ENCODE measurements around the gene NDUFV2.
"Not testable (repeated sequence)": the region's sequence is repeated elsewhere in the genome, so short reads cannot be mapped to it uniquely, and the experiment has no call there.

Gene NDUFV2

DNA sequence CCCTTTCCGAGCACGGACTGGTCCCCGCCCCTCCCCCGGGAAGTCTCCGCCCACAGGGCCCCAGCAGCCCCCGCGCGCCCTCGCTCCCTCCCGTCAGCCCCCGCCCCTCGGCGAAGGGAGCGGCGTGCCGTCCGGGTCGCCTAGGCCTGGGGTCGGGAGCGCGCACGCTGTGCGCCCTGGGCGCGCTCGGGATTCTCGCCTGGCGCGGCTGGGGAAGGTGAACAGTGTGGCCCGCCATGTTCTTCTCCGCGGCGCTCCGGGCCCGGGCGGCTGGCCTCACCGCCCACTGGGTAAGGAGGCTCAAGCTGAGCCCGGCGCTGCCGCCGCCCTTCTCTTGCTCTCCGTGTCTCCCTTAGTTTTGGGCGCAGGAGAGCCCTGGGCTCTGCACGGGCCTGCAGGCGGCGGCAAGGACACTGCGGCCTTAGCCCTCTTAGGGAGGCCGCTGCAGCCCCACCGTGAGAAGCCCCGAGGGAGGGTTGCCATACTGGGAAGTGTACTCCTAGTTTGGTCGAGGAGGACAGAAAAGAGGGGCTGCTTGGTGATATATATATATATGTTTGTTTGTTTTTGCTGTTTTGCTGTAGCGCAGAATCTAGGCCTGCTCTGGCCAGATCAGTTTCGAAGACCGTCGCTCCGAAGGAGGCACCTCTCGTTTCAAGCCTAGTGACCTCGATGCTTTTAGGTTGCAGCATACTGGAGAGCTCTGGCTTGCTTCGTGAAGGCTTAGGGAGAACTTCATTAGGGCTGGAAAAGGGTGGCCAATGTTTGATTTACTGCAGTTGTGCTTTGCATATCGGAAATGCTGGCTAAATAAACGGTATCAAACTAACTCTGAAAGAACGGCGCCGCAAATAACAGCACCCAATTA lies at the start of gene NDUFV2:
NDUFV2 (plus strand) TSS at position 192 of the 868 bp plus-strand sequence; CDS start at position 237, 45 bp downstream.
- DNase-seq (ENCODE audit: low spot score): peak; percentile 95

GRCh38 chr18:9053814-9054213 lies 48.7 kb upstream of the NDUFV2 start:
- DNase-seq (ENCODE audit: low spot score): no peak

GRCh38 chr18:9055185-9055584 lies 47.3 kb upstream of the NDUFV2 start:
- peak; percentile 49 for DNase-seq (ENCODE audit: low spot score)

- DNase-seq (ENCODE audit: low spot score): no peak
Observed at GRCh38 chr18:9055626-9056025, 46.9 kb upstream of the NDUFV2 start.

GRCh38 chr18:9057646-9058045 lies 44.9 kb upstream of the NDUFV2 start:
- no peak for DNase-seq (ENCODE audit: low spot score)

DNA sequence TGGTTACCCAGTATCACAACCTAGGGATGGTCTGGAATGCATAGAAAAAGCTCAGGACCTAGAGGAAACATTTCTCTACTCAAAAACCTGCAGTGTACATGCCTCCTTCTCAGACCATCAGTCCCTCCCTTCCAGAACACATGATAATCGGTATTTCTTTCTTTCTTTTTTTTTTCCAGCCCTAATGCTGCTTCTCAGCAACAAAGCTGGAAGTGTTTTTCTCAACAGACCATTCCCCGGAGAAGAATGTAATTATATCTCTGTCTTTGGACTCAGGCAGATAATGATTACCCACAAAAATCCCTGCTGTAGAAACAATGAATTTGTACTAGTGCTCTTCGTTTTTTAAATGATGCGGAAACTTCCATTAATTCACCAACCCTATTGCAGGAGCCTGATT lies 44.1 kb upstream of the NDUFV2 start:
- DNase-seq (ENCODE audit: low spot score): no peak

GRCh38 chr18:9062418-9062751 lies 40.1 kb upstream of the NDUFV2 start:
- no peak for DNase-seq (ENCODE audit: low spot score)

DNA sequence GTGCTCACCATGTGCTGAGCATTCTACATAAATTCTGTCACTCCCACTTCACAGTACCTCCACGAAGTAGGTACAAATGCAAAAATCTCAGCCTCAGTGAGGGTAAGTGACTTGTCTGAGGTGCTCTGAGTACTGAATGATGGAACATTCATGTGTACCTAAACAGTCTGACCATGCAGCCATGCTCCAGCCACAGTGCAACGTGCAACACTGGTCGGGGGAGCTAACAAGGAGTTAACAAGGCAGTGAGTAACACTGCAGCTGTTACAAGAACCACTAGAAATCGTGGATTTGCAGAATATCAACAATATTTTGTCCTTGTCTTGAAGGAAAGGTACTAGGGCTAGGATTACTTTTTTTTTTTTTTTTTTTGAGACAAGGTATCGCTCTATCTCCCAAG lies 36.6 kb upstream of the NDUFV2 start:
- no peak for DNase-seq (ENCODE audit: low spot score)

GRCh38 chr18:9066358-9066757 lies 36.1 kb upstream of the NDUFV2 start:
- no peak for DNase-seq (ENCODE audit: low spot score)

DNA sequence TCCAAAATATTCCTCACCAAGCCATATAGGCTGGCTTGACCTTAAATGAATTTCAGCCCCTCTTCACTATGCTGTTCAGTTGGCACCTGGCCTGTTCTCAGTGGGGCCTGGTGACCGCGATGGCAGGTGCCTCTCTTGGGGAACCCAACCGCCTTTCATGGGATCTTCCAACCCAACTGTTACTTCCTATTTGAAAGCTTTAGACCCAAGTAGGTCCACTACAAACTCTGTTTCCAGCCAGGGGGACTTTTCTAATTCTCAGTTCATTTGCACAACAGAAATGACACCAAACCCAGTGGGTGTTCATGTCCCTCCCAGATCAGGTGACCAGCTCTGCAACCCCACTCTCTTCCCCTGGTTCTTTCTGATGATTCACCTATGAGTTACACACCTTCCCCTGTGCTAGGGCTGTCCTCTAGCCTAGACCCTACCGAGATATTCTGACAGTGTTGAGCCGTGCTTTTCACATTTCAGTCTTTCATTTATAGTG lies 35.6 kb upstream of the NDUFV2 start:
- DNase-seq (ENCODE audit: low spot score): no peak

DNA sequence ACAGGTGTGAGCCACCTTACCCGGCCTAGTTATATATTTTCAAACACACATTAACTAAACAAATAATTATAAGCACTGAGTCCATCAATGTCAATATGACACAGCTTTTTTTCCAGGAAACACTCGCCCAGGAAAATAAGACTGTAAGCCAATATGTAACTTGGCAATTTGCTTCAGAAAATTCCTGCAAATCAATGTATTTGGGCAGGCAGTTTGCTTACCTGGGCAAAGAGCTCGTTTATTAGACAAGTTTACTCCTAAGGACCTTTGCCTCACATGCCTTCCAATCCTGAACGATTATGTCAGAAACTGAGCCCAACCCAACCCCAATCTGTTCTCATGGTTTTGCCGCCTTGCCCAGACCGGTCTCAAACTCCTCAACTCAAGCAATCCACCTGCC lies 34.7 kb upstream of the NDUFV2 start:
- no peak for DNase-seq (ENCODE audit: low spot score)

GRCh38 chr18:9068346-9068745 lies 34.2 kb upstream of the NDUFV2 start:
- no peak for DNase-seq (ENCODE audit: low spot score)

- no peak for DNase-seq (ENCODE audit: low spot score)
Observed at GRCh38 chr18:9069601-9070000, 32.9 kb upstream of the NDUFV2 start.

DNA sequence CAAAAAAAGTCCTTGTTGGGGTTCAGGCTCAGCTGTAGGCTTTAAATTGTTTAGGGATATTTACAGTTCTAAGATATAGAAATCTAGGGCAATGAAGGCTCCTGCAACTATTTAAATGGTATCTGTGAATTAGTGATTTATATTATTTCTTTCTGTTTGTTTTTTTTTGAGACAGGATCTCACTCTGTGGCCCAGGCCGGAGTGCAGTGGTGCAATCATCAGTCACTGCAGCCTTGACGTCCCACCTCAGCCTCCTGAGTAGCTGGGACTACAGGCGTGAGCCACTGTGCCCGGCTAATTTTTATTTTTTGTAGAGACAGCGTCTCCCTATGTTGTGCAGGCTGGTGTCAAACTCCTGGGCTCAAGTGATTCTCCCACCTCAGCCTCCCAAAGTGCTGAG lies 32.3 kb upstream of the NDUFV2 start:
- DNase-seq (ENCODE audit: low spot score): no peak

GRCh38 chr18:9079818-9080528 lies 22.5 kb upstream of the NDUFV2 start:
- DNase-seq (ENCODE audit: low spot score): no peak

DNA sequence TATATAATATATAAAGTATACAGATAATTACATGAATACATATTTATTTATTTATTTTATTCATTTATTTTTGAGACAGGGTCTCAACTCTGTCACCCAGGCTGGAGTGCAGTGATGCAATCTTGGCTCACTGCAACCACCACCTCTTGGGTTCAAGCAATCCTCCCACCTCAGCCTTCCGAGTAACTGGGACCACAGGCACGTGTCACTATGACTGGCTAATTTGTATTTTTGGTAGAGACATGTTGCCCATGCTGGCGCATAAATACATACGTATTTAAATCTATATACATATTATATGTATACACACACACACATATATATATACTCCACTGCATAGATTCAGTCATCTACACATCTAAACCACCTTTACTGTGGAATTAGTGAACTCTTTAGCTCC lies 20.6 kb upstream of the NDUFV2 start:
- no peak for DNase-seq (ENCODE audit: low spot score)

DNA sequence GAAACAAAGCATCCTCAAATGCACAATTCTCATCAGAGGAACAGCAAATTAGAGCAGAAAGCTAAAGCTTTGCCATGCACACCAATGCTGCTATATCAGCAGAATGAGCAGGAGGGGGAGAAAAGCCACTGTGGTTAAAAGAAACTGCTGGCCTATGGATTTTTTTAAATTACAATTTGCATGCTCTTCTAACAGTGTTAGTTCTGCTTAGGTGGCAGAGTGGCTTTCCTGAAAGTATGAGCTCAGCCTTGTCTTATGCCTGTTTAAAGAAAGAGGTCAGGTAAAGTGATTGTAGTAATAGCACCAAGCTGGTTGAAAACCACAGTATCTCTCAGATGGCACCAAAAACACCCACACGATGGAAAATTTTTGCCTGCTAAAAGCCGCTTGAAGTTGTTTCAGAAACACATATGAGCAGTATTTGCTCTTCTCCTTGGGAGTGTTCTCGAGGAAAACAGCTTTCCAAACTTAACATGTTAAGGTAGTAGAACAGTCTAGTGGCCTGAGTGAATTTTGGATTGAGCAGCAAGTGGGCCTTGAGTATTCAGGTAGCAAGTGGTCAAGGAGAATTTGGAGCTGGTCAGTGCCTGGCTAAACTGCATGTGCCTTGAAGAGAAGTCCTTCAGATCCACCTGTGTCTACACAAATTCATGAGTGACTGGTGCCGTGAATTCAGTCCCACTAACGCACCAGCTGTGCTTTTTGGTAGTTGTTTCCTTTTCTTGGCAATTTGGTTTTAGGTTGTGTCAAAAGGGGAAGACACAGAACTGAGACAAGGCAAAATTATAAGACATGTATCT lies 19.6 kb upstream of the NDUFV2 start:
- DNase-seq (ENCODE audit: low spot score): no peak

DNA sequence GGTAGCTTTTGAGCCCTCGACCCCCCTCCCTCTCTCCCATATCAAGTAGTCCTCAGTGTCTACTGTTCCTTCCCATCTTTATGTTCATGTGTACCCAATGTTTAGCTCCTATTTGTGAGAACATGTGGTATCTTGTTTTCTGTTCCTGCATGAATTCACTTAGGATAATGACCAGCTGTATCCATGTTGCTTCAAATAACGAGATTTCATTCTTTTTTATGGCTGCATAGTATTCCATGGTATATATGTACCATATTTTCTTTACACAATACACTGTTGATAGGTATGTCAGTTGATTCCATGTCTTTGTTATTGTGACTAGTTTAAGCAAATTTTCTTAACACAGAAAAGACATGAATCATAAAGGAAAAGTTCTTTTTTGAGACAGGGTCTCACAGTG lies 16.5 kb upstream of the NDUFV2 start:
- DNase-seq (ENCODE audit: low spot score): no peak

DNA sequence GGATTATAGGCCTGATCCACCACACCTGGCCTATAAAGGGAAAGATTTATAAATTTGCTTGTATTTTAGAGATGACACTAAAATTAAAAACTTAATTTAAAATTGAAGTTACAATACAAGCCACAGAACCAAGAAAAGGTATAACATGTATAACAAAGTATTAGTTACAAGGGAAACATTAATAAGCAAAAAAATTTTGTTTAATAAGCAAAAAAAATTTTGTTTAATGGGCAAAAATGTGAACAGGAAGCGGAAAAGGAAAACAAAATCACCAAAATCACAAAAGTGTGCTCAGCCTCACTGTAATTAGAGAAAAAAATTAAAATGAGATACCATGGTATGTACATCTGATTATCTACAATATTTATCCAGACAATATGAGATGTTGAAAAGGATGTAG lies 15.9 kb upstream of the NDUFV2 start:
- DNase-seq (ENCODE audit: low spot score): no peak

- no peak for DNase-seq (ENCODE audit: low spot score)
Observed at GRCh38 chr18:9087144-9087543, 15.4 kb upstream of the NDUFV2 start.

- DNase-seq (ENCODE audit: low spot score): no peak
Observed at GRCh38 chr18:9088252-9088651, 14.2 kb upstream of the NDUFV2 start.

GRCh38 chr18:9088727-9089126 lies 13.8 kb upstream of the NDUFV2 start:
- not testable (repeated sequence) for DNase-seq (ENCODE audit: low spot score)

GRCh38 chr18:9090578-9090977 lies 11.9 kb upstream of the NDUFV2 start:
- DNase-seq (ENCODE audit: low spot score): no peak
